Body of pancreas (tissue), 4 donors: ENCODE results near the gene ZNF30. TPM values are rescaled to one million over a fixed set of nuclear protein-coding genes. Genes with fewer than 3 reads are reported as not detected.

Experiments
- ATAC-seq: fragments of 150-250 bp; one replicate; pipeline ENCODE4 v1.9.1; 2016
- DNase-seq, 4 donors: peaks; one replicate each; pipeline ENCODE4 v3.0.0-alpha.2; 2019
- H3K27ac ChIP-seq, 4 donors: fragments of 200-600 bp; sonication (generic); 1 replicate in 3 of 4; 2 replicates in 1 of 4; pipeline versions ENCODE4 v1.5.1 to v1.6.1; 2016 to 2019; ENCODE audit warnings: mild to moderate bottlenecking in 1 of 4, mixed read lengths in 1 of 4, moderate library complexity in 1 of 4
- H3K27me3 ChIP-seq, 2 donors: fragments of 200-600 bp; sonication (generic); one replicate each; pipeline ENCODE4 v1.6.0; 2016; ENCODE audit warnings: mild to moderate bottlenecking in 1 of 2
- H3K36me3 ChIP-seq, 2 donors: fragments of 200-600 bp; sonication (generic); replicated peaks in 1 of 2; 2 replicates each; pipeline ENCODE4 v1.5.1; 2016; ENCODE audit warnings: low read depth in 2 of 2; ENCODE audit not compliant: insufficient read depth in 1 of 2
- H3K4me1 ChIP-seq: fragments of 200-600 bp; sonication (generic); one replicate; pipeline ENCODE4 v1.6.0; 2016
- H3K4me3 ChIP-seq, 2 donors: fragments of 200-600 bp; sonication (generic); 1 replicate in 1 of 2; 2 replicates in 1 of 2; pipeline ENCODE4 v1.5.1; 2016 to 2019
- H3K9me3 ChIP-seq, 3 donors: fragments of 200-600 bp; sonication (generic); 1 replicate in 2 of 3; 2 replicates in 1 of 3; pipeline ENCODE4 v1.5.1; 2016
- CTCF ChIP-seq, 7 experiments: fragments of 450-650 bp in 4 of 7; fragments of 200-600 bp in 3 of 7; sonication (generic) in 3 of 7; IDR thresholded peaks; one replicate each; pipeline ENCODE4 v1.5.1; 2016 to 2019; ENCODE audit warnings: antibody characterized with exemption in 7 of 7
- POLR2A ChIP-seq, 3 donors: fragments of 450-650 bp; IDR thresholded peaks; one replicate each; pipeline ENCODE4 v1.6.1; 2016; ENCODE audit warnings: antibody characterized with exemption in 3 of 3, mild to moderate bottlenecking in 2 of 3
- WGBS, 2 donors: methylation state at CpG; one replicate each; pipeline ENCODE4 v1.1.5; 2017; 5-methylcytosine and 5-hydroxymethylcytosine counted together
- intact Hi-C: fragments of 100-400 bp; cut with DNase I; formaldehyde crosslinking; loops from one replicate; pipeline ENCODE4 v1.15.1; 2023
- total RNA-seq, 2 donors: library from RNA; depleted of rRNA; stranded (reverse); fragments of >200 nt; gene quantifications; one replicate each; pipeline ENCODE4 v1.1.0, GENCODE V29; 2016

The ZNF30 gene
- total RNA-seq, 2 donors from 2014 or later: 0.66 to 2.6 TPM

DNA sequence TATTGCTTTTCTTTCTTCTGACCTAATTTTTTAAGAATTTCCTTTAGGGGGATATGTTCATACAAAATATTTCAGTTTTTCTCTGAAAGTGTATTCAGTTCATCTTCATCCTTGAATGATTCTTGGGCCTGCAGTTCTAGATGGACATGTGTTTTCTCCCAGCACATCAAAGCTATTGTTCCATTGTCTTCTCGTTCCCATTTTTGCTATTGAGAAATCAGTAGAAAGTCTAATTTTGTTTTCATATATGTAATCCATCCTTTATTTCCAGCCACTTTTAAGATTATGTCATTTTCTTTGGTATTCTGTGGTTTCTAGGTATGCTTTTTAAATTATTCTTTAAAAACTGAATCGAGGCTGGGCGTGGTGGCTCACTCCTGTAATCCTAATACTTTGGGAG, 57.6 kb downstream of the ZNF30 start:
- Histone ChIP-seq H3K4me3 (no peak overlapping the region), H3K9me3 (no peaks in the 10 kb centered on the region), H3K36me3 (no peaks in the 10 kb centered on the region), H3K27ac (no peak overlapping the region), H3K27me3 (no peaks in the 10 kb centered on the region), H3K4me1 (peaks cover 12% of the 10 kb centered on the region)
- DNase-seq (no peak), ATAC-seq (no peak)
- TF ChIP-seq POLR2A (IDR thresholded peaks at IDR 0.05) (no peak), CTCF (IDR thresholded peaks at IDR 0.05) (no peak)
- WGBS, 2 donors: 89 to 96% methylated on average over 3 of the region's 3 CpGs
- intact Hi-C loops: no loop called here

- Histone ChIP-seq H3K4me3 (no peak overlapping the region), H3K27me3 (no peaks in the 10 kb centered on the region), H3K4me1 (peaks cover 12% of the 10 kb centered on the region), H3K27ac (peak overlapping the region in 2 of 4 donors; percentile 7 to 9), H3K9me3 (no peaks in the 10 kb centered on the region), H3K36me3 (no peaks in the 10 kb centered on the region)
- 22 to 24% methylated on average over 7 of the region's 7 CpGs for WGBS, 2 donors
- no peak for TF ChIP-seq POLR2A (IDR thresholded peaks at IDR 0.05)
- no peak for TF ChIP-seq CTCF (IDR thresholded peaks at IDR 0.05)
- intact Hi-C loops: no loop called here
- DNase-seq: peak; percentile 52 to 85 (median 72)
- peak; percentile 70 for ATAC-seq
Measured at GRCh38 chr19:34985249-34986022, 58.7 kb downstream of the ZNF30 start.

GRCh38 chr19:34988119-34988518, 61.4 kb downstream of the ZNF30 start:
- Histone ChIP-seq H3K27me3 (no peaks in the 10 kb centered on the region), H3K36me3 (no peaks in the 10 kb centered on the region), H3K9me3 (no peaks in the 10 kb centered on the region), H3K27ac (no peak overlapping the region), H3K4me3 (no peak overlapping the region), H3K4me1 (peaks cover 12% of the 10 kb centered on the region)
- TF ChIP-seq POLR2A (IDR thresholded peaks at IDR 0.05): no peak
- no peak for TF ChIP-seq CTCF (IDR thresholded peaks at IDR 0.05)
- DNase-seq (no peak), ATAC-seq (no peak)
- 87 to 100% methylated on average over 1 of the region's 1 CpG for WGBS, 2 donors
- intact Hi-C loops: no loop called here

DNA sequence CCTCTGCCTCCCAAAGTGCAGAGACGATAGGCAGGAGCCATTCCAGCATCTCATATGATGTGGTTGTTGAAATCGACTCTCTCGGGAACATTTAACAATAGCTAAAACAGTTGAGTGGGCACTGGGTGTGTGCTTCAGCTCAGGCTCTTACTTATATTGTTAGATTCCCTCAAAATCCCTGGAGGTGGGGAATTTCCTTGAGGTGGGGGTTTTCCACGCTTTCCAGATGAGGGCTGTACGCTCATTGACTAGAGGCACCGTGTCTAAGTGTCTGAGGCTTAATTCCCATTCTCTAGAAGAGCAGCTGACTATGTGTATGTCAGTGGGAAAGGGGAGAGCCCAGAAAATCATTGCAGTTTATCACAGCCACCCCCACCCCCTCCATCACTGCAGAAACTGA, 62.6 kb downstream of the ZNF30 start:
- no peak for TF ChIP-seq POLR2A (IDR thresholded peaks at IDR 0.05)
- TF ChIP-seq CTCF (IDR thresholded peaks at IDR 0.05): no peak
- no peaks in the 10 kb centered on the region for H3K27me3 ChIP-seq
- intact Hi-C loops: no loop called here
- peaks cover 17% of the 10 kb centered on the region for H3K4me1 ChIP-seq
- no peaks in the 10 kb centered on the region for H3K36me3 ChIP-seq
- 91 to 97% methylated on average over 4 to 6 of the region's 6 CpGs for WGBS, 2 donors
- no peaks in the 10 kb centered on the region for H3K9me3 ChIP-seq
- ATAC-seq (no peak), DNase-seq (no peak)
- no peak overlapping the region for H3K27ac ChIP-seq
- H3K4me3 ChIP-seq: no peak overlapping the region
